ENCODE data around the gene NTPCR. TPM values are rescaled to one million over a fixed set of nuclear protein-coding genes. Genes with fewer than 3 reads are reported as not detected.

Gene NTPCR
- total RNA-seq, 6 experiments from 2014 or later, result 15.9 to 28.2 (median 19.7) TPM

GRCh38 chr1:232983375-232983774 is 33.0 kb downstream of the NTPCR start:
- DNase-seq, result no peak
- H3K27me3 ChIP-seq, result no peaks in the 10 kb centered on the region
- intact Hi-C loops (cut with DNase I), result no loop called here
- WGBS (ENCODE audit: insufficient coverage, low coverage, low lambda C conversion rate, missing lambda C conversion rate), result 97% methylated on average over 10 of the region's 14 CpGs
- no peaks in the 10 kb centered on the region for H3K9me3 ChIP-seq
- no peak overlapping the region for H3K27ac ChIP-seq
- H3K4me3 ChIP-seq, result no peak overlapping the region
- no peaks in the 10 kb centered on the region for H3K4me1 ChIP-seq
- no peaks in the 10 kb centered on the region for H3K36me3 ChIP-seq
- TF ChIP-seq, protein P1, sequence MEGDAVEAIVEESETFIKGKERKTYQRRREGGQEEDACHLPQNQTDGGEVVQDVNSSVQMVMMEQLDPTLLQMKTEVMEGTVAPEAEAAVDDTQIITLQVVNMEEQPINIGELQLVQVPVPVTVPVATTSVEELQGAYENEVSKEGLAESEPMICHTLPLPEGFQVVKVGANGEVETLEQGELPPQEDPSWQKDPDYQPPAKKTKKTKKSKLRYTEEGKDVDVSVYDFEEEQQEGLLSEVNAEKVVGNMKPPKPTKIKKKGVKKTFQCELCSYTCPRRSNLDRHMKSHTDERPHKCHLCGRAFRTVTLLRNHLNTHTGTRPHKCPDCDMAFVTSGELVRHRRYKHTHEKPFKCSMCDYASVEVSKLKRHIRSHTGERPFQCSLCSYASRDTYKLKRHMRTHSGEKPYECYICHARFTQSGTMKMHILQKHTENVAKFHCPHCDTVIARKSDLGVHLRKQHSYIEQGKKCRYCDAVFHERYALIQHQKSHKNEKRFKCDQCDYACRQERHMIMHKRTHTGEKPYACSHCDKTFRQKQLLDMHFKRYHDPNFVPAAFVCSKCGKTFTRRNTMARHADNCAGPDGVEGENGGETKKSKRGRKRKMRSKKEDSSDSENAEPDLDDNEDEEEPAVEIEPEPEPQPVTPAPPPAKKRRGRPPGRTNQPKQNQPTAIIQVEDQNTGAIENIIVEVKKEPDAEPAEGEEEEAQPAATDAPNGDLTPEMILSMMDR (IDR thresholded peaks at IDR 0.05), result no peak
- ATAC-seq, result no peak

DNA sequence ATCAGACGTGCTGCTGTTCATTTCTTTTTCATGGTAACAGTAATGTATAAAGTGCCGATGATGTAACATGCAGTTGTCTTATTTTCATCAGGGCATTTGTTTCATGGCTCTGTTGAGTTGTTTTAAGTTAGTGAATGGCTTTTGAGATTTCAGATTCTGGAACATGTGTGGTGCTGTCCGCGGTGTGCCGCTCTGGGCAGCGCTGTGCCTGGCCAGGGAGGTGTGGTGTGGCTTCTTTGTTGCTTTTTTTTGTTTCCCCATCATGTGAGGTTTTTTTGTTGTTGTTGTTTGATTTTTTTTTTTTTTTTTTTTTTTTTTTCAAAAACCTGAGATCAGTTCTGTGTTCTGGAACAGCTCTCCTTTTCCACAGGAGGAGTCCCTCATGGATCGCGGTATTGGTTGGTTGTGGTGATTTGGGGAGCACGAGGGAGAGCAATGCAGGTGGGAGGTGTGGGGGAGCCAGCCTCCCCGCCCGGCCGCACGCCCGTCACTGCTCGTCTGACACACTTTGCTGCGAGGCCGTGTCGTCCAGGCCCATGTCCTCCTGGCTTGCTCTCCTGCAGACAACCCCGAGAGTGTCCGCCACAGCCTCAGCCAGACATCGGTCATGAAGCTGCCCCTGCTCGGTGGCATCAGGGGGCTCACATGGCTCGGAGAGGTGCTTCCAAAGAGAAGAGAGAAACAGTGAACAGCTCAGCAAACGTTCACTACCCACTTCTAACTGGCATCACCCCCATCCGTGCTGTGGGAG is 33.6 kb downstream of the NTPCR start:
- DNase-seq (no peak), ATAC-seq (no peak)
- H3K9me3 ChIP-seq, result no peaks in the 10 kb centered on the region
- TF ChIP-seq, protein P1 (IDR thresholded peaks at IDR 0.05), result no peak
- TF ChIP-seq POLR2A (IDR thresholded peaks at IDR 0.05), result no peak
- H3K4me3 ChIP-seq, result no peak overlapping the region
- H3K36me3 ChIP-seq, result no peaks in the 10 kb centered on the region
- H3K4me1 ChIP-seq, result no peaks in the 10 kb centered on the region
- no peak overlapping the region for H3K27ac ChIP-seq
- intact Hi-C loops (cut with DNase I), result no loop called here
- H3K27me3 ChIP-seq, result no peaks in the 10 kb centered on the region
- 91% methylated on average over 8 of the region's 25 CpGs for WGBS (ENCODE audit: insufficient coverage, low coverage, low lambda C conversion rate, missing lambda C conversion rate)

DNA sequence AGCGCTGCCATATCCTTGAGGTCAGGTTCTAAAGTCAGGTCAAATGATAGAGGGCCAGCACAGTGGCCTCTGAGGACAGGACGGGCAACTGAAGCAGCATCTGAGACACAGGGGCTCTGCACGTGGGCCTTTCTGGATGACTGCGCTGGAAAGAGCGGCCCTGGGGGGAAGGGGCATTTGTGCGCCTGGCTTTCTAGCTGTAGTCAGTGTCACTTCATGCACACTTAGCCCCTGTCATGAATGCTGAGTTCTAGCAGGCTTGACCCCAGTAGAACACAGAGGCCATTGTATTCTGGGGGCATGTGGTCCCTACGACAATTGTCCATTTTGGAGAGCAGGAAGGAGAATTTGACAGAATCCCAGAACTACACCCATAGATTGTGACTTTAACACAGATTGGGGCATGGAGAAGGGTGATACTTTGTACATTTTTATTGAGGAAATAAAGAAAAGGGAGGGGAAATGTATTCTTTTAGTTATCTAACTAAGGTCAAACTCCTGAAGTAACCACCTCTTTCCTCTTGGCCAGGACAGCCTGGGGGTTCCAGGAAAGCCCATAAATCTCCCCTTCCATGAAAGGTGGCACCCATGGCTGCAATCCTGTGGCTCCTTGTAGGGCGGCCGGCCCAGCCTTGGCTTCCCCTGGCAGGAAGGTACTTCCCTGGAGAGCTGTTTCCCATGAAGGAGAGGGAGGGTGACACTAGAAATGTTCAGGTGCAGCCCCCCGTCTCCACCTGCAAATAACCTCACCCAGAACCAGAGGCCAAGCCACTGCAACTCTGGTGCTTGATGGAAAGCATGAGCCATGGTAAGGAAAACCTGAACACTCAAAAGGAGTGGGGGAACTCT is 34.4 kb downstream of the NTPCR start:
- WGBS (ENCODE audit: insufficient coverage, low coverage, low lambda C conversion rate, missing lambda C conversion rate), result 89% methylated on average over 5 of the region's 10 CpGs
- DNase-seq, result no peak

GRCh38 chr1:232985882-232986526 is 35.6 kb downstream of the NTPCR start:
- no peak for DNase-seq
- TF ChIP-seq, protein P1 (IDR thresholded peaks at IDR 0.05), result no peak
- no peak for TF ChIP-seq POLR2A (IDR thresholded peaks at IDR 0.05)
- no peaks in the 10 kb centered on the region for H3K27me3 ChIP-seq
- no peak overlapping the region for H3K4me3 ChIP-seq
- WGBS (ENCODE audit: insufficient coverage, low coverage, low lambda C conversion rate, missing lambda C conversion rate), result 81% methylated on average over 4 of the region's 31 CpGs
- no peaks in the 10 kb centered on the region for H3K4me1 ChIP-seq
- ATAC-seq, result no peak
- H3K27ac ChIP-seq, result no peak overlapping the region
- intact Hi-C loops (cut with DNase I), result no loop called here
- no peaks in the 10 kb centered on the region for H3K36me3 ChIP-seq
- no peaks in the 10 kb centered on the region for H3K9me3 ChIP-seq

More for the DNA sequence above, 34.4 kb downstream of the NTPCR start:
- ATAC-seq, result no peak
- intact Hi-C loops (cut with DNase I), result no loop called here
- Histone ChIP-seq H3K27me3 (no peaks in the 10 kb centered on the region), H3K4me1 (no peaks in the 10 kb centered on the region), H3K36me3 (no peaks in the 10 kb centered on the region), H3K27ac (no peak overlapping the region), H3K9me3 (no peaks in the 10 kb centered on the region), H3K4me3 (no peak overlapping the region)
- TF ChIP-seq, protein P1 (IDR thresholded peaks at IDR 0.05), result no peak
- no peak for TF ChIP-seq POLR2A (IDR thresholded peaks at IDR 0.05)
